C4-2B (cell line): ENCODE measurements around the gene NTN5.

ENCODE experiments used
- CTCF ChIP-seq: fragments of 450-650 bp; conservative IDR thresholded peaks from 2 replicates; pipeline ENCODE4 v1.5.1; 2017; ENCODE audit warnings: mild to moderate bottlenecking
- ZFX ChIP-seq: fragments of 450-650 bp; IDR thresholded peaks from 2 replicates; pipeline ENCODE4 v1.6.1; 2017

- TF ChIP-seq CTCF, result no peak
- TF ChIP-seq ZFX, result no peak
These were observed 35.9 kb downstream of the NTN5 start, which contains the start of gene DBP for GRCh38 chr19:48636859-48637448.
